Measurements from ENCODE around the gene UVRAG. TPM values are rescaled to one million over a fixed set of nuclear protein-coding genes. Genes with fewer than 3 reads are reported as not detected.

The UVRAG gene
- total RNA-seq, 6 donors from 2014 or later, result 23.3 to 72.3 (median 28.5) TPM

DNA sequence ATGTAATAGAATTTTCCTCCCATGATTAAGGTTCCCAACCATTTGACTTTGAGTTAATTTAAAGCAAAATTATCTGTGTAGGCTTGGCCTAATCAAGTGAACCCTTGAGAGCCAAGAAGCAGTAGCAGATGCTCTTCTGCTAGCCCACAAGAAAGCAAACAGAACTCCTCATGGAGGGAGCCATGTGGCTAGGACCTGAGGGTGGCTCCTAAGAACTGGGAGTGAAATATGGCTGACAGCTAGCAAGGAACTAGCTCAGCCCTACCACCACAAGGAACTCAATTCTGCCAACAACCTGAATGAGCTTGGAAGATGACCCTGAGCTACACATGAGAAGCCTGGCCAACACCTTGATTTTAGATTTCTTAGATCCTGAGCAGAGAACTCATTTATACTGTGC is 223.6 kb downstream of the UVRAG start:
- H3K27ac ChIP-seq, result no peak overlapping the region
- H3K4me1 ChIP-seq, result no peaks in the 10 kb centered on the region
- TF ChIP-seq, protein P1, sequence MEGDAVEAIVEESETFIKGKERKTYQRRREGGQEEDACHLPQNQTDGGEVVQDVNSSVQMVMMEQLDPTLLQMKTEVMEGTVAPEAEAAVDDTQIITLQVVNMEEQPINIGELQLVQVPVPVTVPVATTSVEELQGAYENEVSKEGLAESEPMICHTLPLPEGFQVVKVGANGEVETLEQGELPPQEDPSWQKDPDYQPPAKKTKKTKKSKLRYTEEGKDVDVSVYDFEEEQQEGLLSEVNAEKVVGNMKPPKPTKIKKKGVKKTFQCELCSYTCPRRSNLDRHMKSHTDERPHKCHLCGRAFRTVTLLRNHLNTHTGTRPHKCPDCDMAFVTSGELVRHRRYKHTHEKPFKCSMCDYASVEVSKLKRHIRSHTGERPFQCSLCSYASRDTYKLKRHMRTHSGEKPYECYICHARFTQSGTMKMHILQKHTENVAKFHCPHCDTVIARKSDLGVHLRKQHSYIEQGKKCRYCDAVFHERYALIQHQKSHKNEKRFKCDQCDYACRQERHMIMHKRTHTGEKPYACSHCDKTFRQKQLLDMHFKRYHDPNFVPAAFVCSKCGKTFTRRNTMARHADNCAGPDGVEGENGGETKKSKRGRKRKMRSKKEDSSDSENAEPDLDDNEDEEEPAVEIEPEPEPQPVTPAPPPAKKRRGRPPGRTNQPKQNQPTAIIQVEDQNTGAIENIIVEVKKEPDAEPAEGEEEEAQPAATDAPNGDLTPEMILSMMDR (IDR thresholded peaks at IDR 0.05), result no peak
- TF ChIP-seq POLR2A (IDR thresholded peaks at IDR 0.05) (no peak), EP300 (IDR thresholded peaks at IDR 0.05) (no peak), POLR2AphosphoS5 (IDR thresholded peaks at IDR 0.05) (no peak)
- no peak for ATAC-seq (ENCODE audit: low FRiP score in 2 of 2)
- H3K27me3 ChIP-seq, result no peaks in the 10 kb centered on the region
- H3K9me3 ChIP-seq, result no peaks in the 10 kb centered on the region
- no peak overlapping the region for H3K4me3 ChIP-seq
- H3K36me3 ChIP-seq, result no peaks in the 10 kb centered on the region
- DNase-seq, result no peak

GRCh38 chr11:76041208-76041607 is 226.2 kb downstream of the UVRAG start:
- peaks cover 0 to 7% (median 0%) of the 10 kb centered on the region in 4 donors for H3K4me1 ChIP-seq
- ATAC-seq (ENCODE audit: low FRiP score in 2 of 2) (no peak), DNase-seq (no peak)
- WGBS, 2 donors, result 90 to 93% methylated on average over 3 of the region's 3 CpGs
- H3K36me3 ChIP-seq, result no peaks in the 10 kb centered on the region
- H3K9me3 ChIP-seq, result no peaks in the 10 kb centered on the region
- no peak overlapping the region for H3K4me3 ChIP-seq
- H3K27ac ChIP-seq, result no peak overlapping the region
- TF ChIP-seq POLR2A (IDR thresholded peaks at IDR 0.05), result no peak
- TF ChIP-seq POLR2AphosphoS5 (IDR thresholded peaks at IDR 0.05), result no peak
- no peak for TF ChIP-seq EP300 (IDR thresholded peaks at IDR 0.05)
- TF ChIP-seq, protein P1 (IDR thresholded peaks at IDR 0.05), result no peak
- no peaks in the 10 kb centered on the region for H3K27me3 ChIP-seq

DNA sequence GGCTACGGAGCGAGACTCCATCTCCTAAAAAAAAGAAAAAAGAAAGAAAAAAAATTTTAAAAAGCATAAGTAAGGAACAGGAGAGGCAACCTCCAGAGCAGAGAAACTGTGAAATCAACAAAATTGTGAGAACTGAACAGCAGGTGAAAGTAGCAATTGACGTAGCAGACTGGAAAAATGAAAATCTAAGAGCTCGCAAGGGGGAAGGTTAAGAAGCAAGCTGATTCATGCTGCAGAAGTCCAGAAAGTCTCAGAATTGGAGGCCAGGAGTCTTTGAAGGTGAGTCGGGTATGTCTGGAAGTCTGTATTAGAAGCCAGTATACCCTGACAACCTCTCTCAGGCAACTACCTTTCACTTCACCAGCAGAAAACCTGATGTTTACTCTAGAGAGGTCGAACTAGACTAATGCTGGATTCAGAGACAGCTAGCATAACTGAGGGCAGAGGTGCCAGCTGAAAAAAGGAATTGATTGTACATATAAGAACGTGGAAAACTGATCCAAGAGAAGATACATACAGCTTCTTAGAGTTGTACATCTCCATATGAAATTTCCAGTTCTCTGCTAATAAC is 229.8 kb downstream of the UVRAG start:
- H3K9me3 ChIP-seq, result no peaks in the 10 kb centered on the region
- no peaks in the 10 kb centered on the region for H3K27me3 ChIP-seq
- H3K4me1 ChIP-seq, result peaks cover 0 to 7% (median 4%) of the 10 kb centered on the region in 4 donors
- no peak for ATAC-seq (ENCODE audit: low FRiP score in 2 of 2)
- H3K36me3 ChIP-seq, result no peaks in the 10 kb centered on the region
- no peak for DNase-seq
- 86 to 90% methylated on average over 7 of the region's 7 CpGs for WGBS, 2 donors
- H3K27ac ChIP-seq, result no peak overlapping the region
- TF ChIP-seq EP300 (IDR thresholded peaks at IDR 0.05), result no peak
- no peak overlapping the region for H3K4me3 ChIP-seq

DNA sequence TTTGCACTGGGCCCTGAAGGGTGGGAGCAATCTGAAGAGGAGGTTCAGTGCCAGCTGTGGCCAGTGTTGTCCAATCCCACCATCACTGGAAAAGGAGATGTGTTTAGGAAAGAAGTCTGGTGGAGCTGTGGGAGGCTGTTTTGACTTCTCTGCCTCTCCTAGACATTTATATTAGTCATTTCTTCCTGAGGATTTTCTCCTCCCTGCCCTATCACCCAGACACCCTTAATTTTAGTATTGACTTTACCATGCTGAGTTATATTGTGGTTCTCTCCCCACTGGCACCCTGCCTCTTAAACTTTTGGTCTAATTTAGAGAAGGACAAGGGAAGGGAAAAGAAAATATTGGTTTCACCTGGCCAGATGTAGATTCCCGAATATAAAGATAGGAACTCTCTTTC is 232.2 kb downstream of the UVRAG start:
- Histone ChIP-seq H3K36me3 (no peaks in the 10 kb centered on the region), H3K4me3 (no peak overlapping the region), H3K4me1 (peaks cover 0 to 7% (median 4%) of the 10 kb centered on the region in 4 donors), H3K27me3 (no peaks in the 10 kb centered on the region), H3K27ac (no peak overlapping the region), H3K9me3 (no peaks in the 10 kb centered on the region)
- DNase-seq (no peak), ATAC-seq (ENCODE audit: low FRiP score in 2 of 2) (no peak)
- 95 to 100% methylated on average over 1 of the region's 1 CpG for WGBS, 2 donors
- TF ChIP-seq, protein P1 (IDR thresholded peaks at IDR 0.05), result no peak
- TF ChIP-seq POLR2A (IDR thresholded peaks at IDR 0.05) (no peak), EP300 (IDR thresholded peaks at IDR 0.05) (no peak), POLR2AphosphoS5 (IDR thresholded peaks at IDR 0.05) (no peak)

DNA sequence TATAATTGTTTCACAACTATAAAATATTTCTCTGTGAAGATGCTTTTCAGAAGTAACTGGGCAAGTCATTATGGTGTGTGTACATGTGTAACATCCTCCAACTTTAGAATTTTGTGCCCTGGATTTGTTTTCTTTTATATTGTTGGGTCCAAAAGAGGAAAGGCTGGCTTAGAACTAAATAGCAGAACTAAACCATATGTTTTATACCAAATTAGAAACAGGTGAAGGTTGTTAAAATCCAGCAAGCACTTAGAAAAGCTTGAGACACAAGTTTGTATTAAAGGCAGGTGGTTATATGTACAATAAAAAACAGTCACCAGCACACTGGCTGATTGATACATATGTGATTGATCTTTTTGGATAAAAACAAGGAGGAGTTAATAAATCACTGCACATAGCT is 232.8 kb downstream of the UVRAG start:
- no peak for ATAC-seq (ENCODE audit: low FRiP score in 2 of 2)
- no peaks in the 10 kb centered on the region for H3K9me3 ChIP-seq

More for the DNA sequence above, 232.8 kb downstream of the UVRAG start:
- no peak for DNase-seq
- TF ChIP-seq EP300 (IDR thresholded peaks at IDR 0.05) (no peak), POLR2AphosphoS5 (IDR thresholded peaks at IDR 0.05) (no peak), POLR2A (IDR thresholded peaks at IDR 0.05) (no peak)
- TF ChIP-seq, protein P1 (IDR thresholded peaks at IDR 0.05), result no peak
- no peaks in the 10 kb centered on the region for H3K27me3 ChIP-seq
- no peak overlapping the region for H3K4me3 ChIP-seq
- H3K4me1 ChIP-seq, result peaks cover 0 to 7% (median 4%) of the 10 kb centered on the region in 4 donors
- no peaks in the 10 kb centered on the region for H3K36me3 ChIP-seq
- no peak overlapping the region for H3K27ac ChIP-seq

All from upper lobe of left lung (tissue), 6 donors.